ENCODE measurements around the gene MICB.
A peak's percentile ranks its signal among the peaks of the same experiment; 100 is the strongest.
"Not testable (repeated sequence)": the region's sequence is repeated elsewhere in the genome, so short reads cannot be mapped to it uniquely, and the experiment has no call there.

The MICB gene

GRCh38 chr6:31474871-31475286 is 23.1 kb upstream of the MICB start:
- no peak for DNase-seq (ENCODE audit: low read depth)

- DNase-seq (ENCODE audit: low read depth): no peak
Observed at GRCh38 chr6:31476515-31477139, 21.3 kb upstream of the MICB start.

GRCh38 chr6:31477521-31477920 is 20.4 kb upstream of the MICB start:
- no peak for DNase-seq (ENCODE audit: low read depth)

DNA sequence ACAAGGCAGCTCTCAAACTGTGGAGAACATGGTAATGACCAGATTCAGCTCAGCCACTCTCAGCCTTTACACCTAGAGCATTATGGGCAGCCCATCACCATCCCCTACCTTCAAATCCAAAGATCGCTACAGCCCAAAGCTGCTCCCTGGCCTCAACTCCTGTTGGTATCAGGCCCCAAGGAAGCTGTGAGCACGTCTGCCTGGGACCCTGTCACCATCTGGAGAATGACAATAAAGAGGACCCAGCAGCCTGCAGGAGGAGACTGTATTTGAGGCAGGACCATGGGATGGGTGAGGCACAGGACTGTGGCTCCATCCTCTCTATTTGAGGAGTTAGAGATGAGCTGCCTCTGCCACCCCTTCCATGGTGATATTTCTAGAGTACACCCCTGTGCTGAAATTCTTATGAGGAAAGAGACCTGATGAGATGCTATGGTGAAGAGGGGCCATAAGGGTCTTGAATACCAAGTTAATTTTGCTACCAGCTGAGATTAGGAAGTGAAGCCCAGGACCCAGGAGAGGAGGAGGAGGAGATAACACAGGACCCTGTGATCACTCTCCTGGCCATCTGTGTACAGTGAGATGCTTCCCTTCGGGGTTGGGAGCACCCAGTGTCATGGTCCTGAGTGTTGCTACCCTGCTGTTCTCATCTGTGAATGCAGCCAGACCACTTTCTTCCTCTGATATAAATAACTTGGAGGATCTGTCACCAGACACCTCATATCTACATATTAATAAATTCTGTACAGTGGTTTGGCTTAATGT is 19.6 kb upstream of the MICB start:
- no peak for DNase-seq (ENCODE audit: low read depth)

- no peak for DNase-seq (ENCODE audit: low read depth)
Observed at GRCh38 chr6:31479151-31479932, 18.6 kb upstream of the MICB start.

- DNase-seq (ENCODE audit: low read depth): no peak
Observed at GRCh38 chr6:31479933-31480535, 17.9 kb upstream of the MICB start.

- no peak for DNase-seq (ENCODE audit: low read depth)
Observed at GRCh38 chr6:31480574-31480973, 17.4 kb upstream of the MICB start.

GRCh38 chr6:31483392-31483791 is 14.6 kb upstream of the MICB start:
- DNase-seq (ENCODE audit: low read depth): no peak

DNA sequence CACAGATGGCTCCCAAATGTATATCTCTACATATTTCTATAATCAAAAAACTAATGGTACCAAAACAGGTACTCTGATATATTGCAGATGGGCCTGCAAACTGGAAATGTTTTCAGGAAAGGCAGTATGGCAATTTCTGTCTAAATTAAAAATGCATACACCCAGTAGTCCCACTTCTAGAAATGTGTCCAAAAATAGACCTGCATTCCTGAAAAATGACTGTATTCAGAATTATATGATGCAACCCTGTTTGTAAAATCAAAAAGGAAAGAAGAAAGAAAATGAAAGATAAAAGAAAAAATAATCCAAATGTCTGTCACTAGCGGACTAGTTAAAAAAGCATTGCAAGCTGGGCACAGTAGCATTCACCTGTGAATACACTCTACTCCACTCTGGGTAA is 12.9 kb upstream of the MICB start:
- no peak for DNase-seq (ENCODE audit: low read depth)

DNA sequence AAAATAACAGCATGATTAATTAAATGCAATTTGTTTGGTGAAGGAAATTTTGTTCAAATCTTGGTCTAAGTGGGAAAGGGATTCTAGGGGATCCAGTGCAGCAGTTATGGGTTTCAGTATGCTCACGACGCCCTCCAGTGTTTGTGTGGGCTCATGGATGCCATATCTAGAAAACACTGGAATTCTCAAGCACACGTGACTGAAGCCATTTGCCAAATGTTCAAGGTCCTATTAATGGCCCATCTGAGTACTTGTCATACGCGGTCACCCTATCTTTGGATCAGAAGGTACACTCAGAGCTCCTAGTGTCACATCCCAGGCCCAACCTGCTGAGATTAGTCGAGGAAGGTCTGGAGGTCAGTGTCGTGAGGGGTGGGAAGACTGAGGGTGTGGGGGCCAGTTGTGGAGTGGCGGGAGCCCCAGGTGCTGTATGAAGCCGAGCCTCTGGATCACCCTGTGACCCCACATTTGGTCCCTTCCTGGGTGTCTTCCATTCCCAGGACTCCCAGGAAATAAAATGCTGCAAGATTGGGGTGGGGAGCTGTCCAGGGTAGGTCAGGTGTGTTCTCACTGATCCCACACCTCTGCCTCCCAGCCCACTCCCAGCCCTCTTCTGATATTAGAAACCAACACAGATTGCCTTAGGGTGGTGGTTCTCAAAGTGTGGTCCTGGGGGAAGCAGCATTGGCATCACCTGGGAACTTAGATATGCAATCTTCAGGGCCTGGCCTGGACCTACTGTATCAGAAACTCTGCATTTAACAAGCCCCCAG is 11.7 kb upstream of the MICB start:
- DNase-seq (ENCODE audit: low read depth): not testable (repeated sequence)

DNA sequence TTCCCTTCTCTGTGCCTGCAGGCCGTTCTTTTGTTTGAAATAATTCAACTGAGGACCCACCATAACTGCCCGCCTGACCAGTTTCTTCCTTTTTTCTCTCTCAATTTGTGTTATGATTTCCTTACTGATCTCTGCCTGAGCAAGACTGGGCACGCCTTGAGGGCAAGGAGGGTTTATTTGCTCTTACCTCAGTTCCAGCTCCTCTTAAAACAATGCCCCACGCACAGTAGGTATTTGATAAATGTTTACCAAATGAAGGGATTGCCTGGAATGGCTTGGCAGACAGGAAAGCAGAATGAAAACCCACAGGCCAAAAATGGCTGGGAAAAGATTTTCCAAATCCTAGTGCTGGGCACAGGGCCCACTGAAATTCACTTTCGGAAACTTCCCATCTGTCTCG is 10.3 kb upstream of the MICB start:
- not testable (repeated sequence) for DNase-seq (ENCODE audit: low read depth)

GRCh38 chr6:31489086-31489485 is 8.9 kb upstream of the MICB start:
- no peak for DNase-seq (ENCODE audit: low read depth)

DNA sequence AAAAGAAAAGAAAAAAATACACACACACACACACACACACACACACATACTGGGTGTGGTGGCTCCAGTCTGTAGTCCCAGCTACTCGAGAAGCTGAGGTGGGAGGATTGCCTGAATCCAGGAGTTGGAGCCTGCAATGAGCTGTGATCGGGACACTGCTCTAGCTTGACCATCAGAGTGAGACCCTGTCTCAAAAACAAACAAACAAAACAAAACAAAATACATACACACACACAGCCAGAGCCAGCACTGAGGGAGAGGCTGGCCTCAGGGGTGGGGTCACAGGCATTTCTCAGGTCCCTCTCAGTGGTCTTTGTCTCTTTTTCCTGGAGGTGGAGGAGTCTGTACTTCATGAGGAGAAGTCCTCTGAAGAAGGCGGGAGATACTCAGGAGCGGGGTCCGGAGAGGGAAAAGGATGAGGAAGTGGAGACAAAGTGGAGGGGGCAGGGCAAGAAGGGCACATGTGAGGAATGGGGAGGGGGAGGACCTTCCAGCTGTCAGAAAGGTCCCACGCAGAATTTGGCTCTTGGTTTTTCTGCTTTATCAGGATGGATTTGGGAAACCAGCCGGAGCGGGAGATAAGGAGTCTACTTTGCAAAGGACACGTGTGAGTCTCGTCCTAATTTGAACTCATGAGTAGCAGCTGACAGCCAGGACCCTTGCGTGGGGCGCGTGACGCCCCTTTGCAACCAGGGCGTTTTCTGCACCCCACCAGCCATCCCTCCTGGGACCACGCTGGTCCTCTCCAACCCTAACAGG is 7.7 kb upstream of the MICB start:
- no peak for DNase-seq (ENCODE audit: low read depth)

DNA sequence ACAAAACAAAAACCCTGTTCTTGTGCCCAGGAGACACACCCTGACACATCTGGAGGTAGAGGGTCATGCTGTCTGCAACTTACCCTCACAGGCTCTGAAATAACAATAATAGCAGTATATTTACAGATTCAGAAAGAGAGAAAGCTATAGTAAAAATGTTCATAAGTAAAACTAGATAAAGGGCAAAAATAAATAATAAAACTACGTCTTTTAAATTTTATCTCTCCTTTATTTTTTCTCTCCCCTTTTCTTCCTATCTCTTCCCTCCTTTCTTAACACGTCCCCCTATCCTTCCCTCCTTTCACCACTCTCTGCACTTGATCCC is 4.4 kb upstream of the MICB start:
- not testable (repeated sequence) for DNase-seq (ENCODE audit: low read depth)

GRCh38 chr6:31493875-31494694 is 3.9 kb upstream of the MICB start:
- peak; percentile 66 for DNase-seq (ENCODE audit: low read depth)

GRCh38 chr6:31495580-31495979 is 2.4 kb upstream of the MICB start:
- no peak for DNase-seq (ENCODE audit: low read depth)

- not testable (repeated sequence) for DNase-seq (ENCODE audit: low read depth)
Observed at GRCh38 chr6:31496826-31497225, 1.1 kb upstream of the MICB start.

DNA sequence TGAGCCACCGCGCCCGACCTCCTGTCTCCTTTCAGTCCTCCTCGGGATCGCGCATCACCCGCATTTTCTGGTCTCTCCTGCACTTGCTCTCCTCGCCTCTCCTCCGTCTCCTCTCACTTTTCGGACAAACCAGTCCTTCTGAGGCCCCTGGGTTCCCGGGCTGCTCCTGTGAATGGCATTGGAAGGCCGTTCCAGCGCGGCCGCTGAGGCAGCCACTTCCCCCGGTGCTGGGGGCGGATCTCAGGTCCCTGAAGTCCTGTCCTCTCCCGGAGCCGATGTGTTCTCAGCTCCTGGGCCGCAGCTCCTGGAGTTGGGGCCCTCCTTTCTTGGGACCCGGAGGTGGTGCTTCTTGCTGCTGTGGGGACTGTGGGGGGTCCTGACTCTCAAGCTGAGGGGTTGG is 803 bp downstream of the MICB start:
- no peak for DNase-seq (ENCODE audit: low read depth)

DNA sequence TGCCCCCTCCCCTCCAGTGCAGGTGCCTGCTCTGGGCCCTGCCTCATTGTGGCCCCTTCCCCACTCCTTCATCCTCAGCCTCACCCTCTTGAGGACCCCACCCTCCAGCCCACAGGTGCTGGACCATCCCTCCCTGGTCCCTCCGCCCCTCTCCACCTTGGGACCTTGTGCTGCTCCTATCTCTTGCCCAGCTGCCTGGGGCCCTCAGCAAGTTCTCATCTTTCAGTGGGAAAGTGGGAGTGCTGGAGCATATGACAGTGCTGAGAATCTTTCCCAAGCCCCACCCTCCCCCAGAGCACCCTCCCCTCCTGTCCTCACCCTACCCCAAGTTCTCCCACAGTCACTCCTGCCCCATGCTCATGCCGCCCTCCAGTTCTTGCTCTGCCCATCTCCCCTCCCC is 1.7 kb downstream of the MICB start:
- not testable (repeated sequence) for DNase-seq (ENCODE audit: low read depth)

DNA sequence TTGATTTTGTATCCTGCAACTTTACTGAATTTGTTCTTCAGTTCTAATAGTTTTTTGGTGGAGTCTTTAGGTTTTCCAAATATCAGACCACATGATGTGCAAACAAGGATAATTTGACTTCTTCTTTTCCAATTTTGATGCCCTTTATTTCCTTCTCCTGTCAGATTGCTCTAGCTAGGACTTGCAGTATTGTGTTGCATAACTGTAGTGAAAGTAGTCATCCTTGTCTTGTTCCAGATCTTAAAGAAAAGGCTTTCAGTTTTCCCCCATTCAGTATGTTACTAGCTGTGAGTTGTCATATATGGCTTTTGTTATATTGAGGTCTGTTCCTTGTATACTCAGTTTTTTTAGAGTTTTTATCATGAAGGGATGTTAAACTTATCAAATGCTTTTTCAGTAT is 4.6 kb downstream of the MICB start:
- DNase-seq (ENCODE audit: low read depth): no peak
